Astrocyte (in vitro differentiated cells and primary cell): ENCODE measurements around the gene TTC13. TPM values are rescaled to one million over a fixed set of nuclear protein-coding genes. Genes with fewer than 3 reads are reported as not detected.

ENCODE experiments used
- DNase-seq: peaks from one replicate; pipeline ENCODE4 v3.0.0-alpha.2; 2010; ENCODE audit warnings: low read depth
- FAIRE-seq: peaks from 2 replicates; lab custom pipeline; 2011; peaks lifted over from hg19 to GRCh38; lab: Jason Lieb, UNC
- H2AFZ ChIP-seq: 2 replicates; pipeline ENCODE4 v1.6.0; 2012; ENCODE audit warnings: low read depth, low read length, inconsistent platforms
- H3K27ac ChIP-seq: 2 replicates; pipeline ENCODE4 v1.5.1; 2011; ENCODE audit warnings: low read depth, low read length, inconsistent platforms
- H3K27me3 ChIP-seq: 2 replicates; pipeline ENCODE4 v1.6.0; 2011; ENCODE audit warnings: low read length, inconsistent platforms; ENCODE audit not compliant: insufficient read depth
- H3K36me3 ChIP-seq: 2 replicates; pipeline ENCODE4 v1.5.1; 2011; ENCODE audit warnings: low read length, inconsistent platforms; ENCODE audit not compliant: insufficient read depth
- H3K4me1 ChIP-seq: 2 replicates; pipeline ENCODE4 v1.5.1; 2011; ENCODE audit warnings: low read length, inconsistent platforms; ENCODE audit not compliant: insufficient read depth
- H3K4me2 ChIP-seq: 2 replicates; pipeline ENCODE4 v1.6.0; 2012; ENCODE audit warnings: low read length, inconsistent platforms
- H3K4me3 ChIP-seq: 2 replicates; pipeline ENCODE4 v1.5.1; 2011; ENCODE audit warnings: low read depth, mild to moderate bottlenecking, low read length, inconsistent platforms; ENCODE audit not compliant: insufficient read depth
- H3K79me2 ChIP-seq: 2 replicates; pipeline ENCODE4 v1.6.0; 2012; ENCODE audit warnings: mild to moderate bottlenecking, low read length, inconsistent platforms; ENCODE audit not compliant: insufficient read depth
- H3K9ac ChIP-seq: 2 replicates; pipeline ENCODE4 v1.6.0; 2012; ENCODE audit warnings: mild to moderate bottlenecking, low read length, inconsistent platforms
- H3K9me3 ChIP-seq: 2 replicates; pipeline ENCODE4 v1.5.1; 2012; ENCODE audit warnings: low read depth, mild to moderate bottlenecking, low read length, inconsistent platforms; ENCODE audit not compliant: insufficient read depth
- H4K20me1 ChIP-seq: 2 replicates; pipeline ENCODE4 v1.6.0; 2012; ENCODE audit warnings: low read length, inconsistent platforms; ENCODE audit not compliant: insufficient read depth
- H3K27ac Mint-ChIP-seq: one replicate; pipeline ENCODE4 v1.8.0; 2021; ENCODE audit warnings: mild to moderate bottlenecking, mixed read lengths; ENCODE audit not compliant: unreplicated experiment
- H3K27me3 Mint-ChIP-seq: one replicate; pipeline ENCODE4 v1.8.0; 2021; ENCODE audit warnings: low read depth, mixed read lengths; ENCODE audit not compliant: unreplicated experiment
- H3K36me3 Mint-ChIP-seq: one replicate; pipeline ENCODE4 v1.8.0; 2021; ENCODE audit warnings: low read depth, mixed read lengths; ENCODE audit not compliant: unreplicated experiment
- H3K4me1 Mint-ChIP-seq: one replicate; pipeline ENCODE4 v1.8.0; 2021; ENCODE audit warnings: low read depth, mixed read lengths; ENCODE audit not compliant: unreplicated experiment
- H3K4me3 Mint-ChIP-seq: one replicate; pipeline ENCODE4 v1.8.0; 2021; ENCODE audit warnings: mild to moderate bottlenecking, moderate library complexity, mixed read lengths; ENCODE audit not compliant: unreplicated experiment
- H3K9me3 Mint-ChIP-seq: one replicate; pipeline ENCODE4 v1.8.0; 2021; ENCODE audit warnings: mild to moderate bottlenecking, mixed read lengths; ENCODE audit not compliant: unreplicated experiment
- CTCF ChIP-seq: IDR thresholded peaks from 2 replicates; pipeline ENCODE4 v1.5.1; 2011; ENCODE audit warnings: low read depth, mild to moderate bottlenecking, inconsistent platforms, low read length, moderate library complexity; ENCODE audit not compliant: insufficient read depth
- EZH2 ChIP-seq: IDR thresholded peaks from 2 replicates; pipeline ENCODE4 v1.6.1; 2012; ENCODE audit warnings: mild to moderate bottlenecking, low read length, inconsistent platforms; ENCODE audit not compliant: insufficient read depth
- total RNA-seq: library from RNA; stranded (reverse); gene quantifications from 2 replicates; pipeline ENCODE4 v1.2.1, GENCODE V29; 2021

TTC13 gene
- total RNA-seq, 1 donor from 2014 or later, result 13.0 TPM

DNA sequence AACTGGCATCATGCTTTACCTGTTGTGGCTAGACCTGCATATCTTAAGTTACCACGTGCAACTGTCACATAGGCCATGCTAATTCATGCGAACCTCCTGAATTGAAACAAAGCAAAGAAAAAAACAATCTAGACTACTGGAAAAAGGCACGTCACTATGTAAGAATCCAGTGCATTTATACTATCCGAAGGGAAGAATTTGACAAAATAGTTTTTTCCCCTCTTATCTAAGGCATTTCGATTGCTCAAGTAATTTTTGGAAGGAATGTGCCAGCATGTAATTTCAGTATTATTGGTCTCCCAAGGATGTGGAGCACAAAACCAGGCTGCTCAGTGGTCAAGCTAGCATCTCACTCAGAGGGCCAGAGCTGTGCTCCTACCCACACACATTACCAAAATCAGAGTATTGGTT is 78.8 kb downstream of the TTC13 start:
- FAIRE-seq (peak; percentile 37), DNase-seq (peak; percentile 95)
- no peak overlapping the region for H2AFZ ChIP-seq
- H3K79me2 ChIP-seq, result no peaks in the 10 kb centered on the region
- no peaks in the 10 kb centered on the region for H3K36me3 ChIP-seq
- H3K27me3 ChIP-seq, result no peaks in the 10 kb centered on the region
- peaks cover 8% of the 10 kb centered on the region for H3K36me3 Mint-ChIP-seq
- H3K27ac ChIP-seq, result no peak overlapping the region
- H3K4me2 ChIP-seq, result no peak overlapping the region
- no peaks in the 10 kb centered on the region for H3K27me3 Mint-ChIP-seq
- no peak overlapping the region for H3K4me3 ChIP-seq
- H3K9me3 ChIP-seq, result no peaks in the 10 kb centered on the region
- H3K9ac ChIP-seq, result no peak overlapping the region
- TF ChIP-seq EZH2, result no peak
- no peak for TF ChIP-seq CTCF
- no peak overlapping the region for H3K4me3 Mint-ChIP-seq
- peaks cover 2% of the 10 kb centered on the region for H3K4me1 Mint-ChIP-seq
- H3K27ac Mint-ChIP-seq, result no peak overlapping the region
- peaks cover 5% of the 10 kb centered on the region for H3K4me1 ChIP-seq
- H4K20me1 ChIP-seq, result no peaks in the 10 kb centered on the region
- no peaks in the 10 kb centered on the region for H3K9me3 Mint-ChIP-seq

- no peak for TF ChIP-seq EZH2
- no peak for TF ChIP-seq CTCF
- FAIRE-seq (no peak), DNase-seq (no peak)
- H3K9ac ChIP-seq, result no peak overlapping the region
- peaks cover 3% of the 10 kb centered on the region for H3K36me3 Mint-ChIP-seq
- H3K9me3 Mint-ChIP-seq, result no peaks in the 10 kb centered on the region
- H3K27ac Mint-ChIP-seq, result no peak overlapping the region
- no peaks in the 10 kb centered on the region for H3K27me3 Mint-ChIP-seq
- no peaks in the 10 kb centered on the region for H3K79me2 ChIP-seq
- no peak overlapping the region for H3K4me2 ChIP-seq
- no peaks in the 10 kb centered on the region for H3K27me3 ChIP-seq
- H3K4me1 Mint-ChIP-seq, result peaks cover 5% of the 10 kb centered on the region
- no peak overlapping the region for H3K27ac ChIP-seq
- no peak overlapping the region for H3K4me3 ChIP-seq
- peaks cover 5% of the 10 kb centered on the region for H3K4me1 ChIP-seq
- no peak overlapping the region for H2AFZ ChIP-seq
- no peak overlapping the region for H3K4me3 Mint-ChIP-seq
- H3K36me3 ChIP-seq, result no peaks in the 10 kb centered on the region
- no peaks in the 10 kb centered on the region for H4K20me1 ChIP-seq
- no peaks in the 10 kb centered on the region for H3K9me3 ChIP-seq
Measured at GRCh38 chr1:230898748-230899147, 79.9 kb downstream of the TTC13 start.

DNA sequence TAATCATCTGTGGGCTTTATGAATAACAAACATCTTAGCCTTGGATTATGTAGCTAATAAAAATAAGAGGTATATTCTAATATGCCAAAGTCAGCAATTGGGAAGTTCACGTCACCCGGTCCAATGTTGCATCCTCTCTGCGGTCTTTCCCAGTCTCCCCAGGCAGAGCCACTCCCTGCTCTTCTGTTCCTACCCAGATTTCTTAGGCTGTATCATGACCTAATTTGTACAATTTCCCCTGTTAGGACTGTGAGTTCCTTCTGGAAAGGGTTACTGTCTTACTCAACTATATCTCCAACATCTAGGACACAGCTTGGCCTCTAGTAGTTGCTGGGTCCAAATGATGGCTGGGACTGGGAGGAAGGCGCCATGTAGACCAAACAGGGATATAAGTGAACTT is 80.5 kb downstream of the TTC13 start:
- Mint-ChIP-seq H3K4me3 (no peak overlapping the region), H3K9me3 (no peaks in the 10 kb centered on the region), H3K27ac (no peak overlapping the region), H3K36me3 (peaks cover 1% of the 10 kb centered on the region), H3K4me1 (peaks cover 5% of the 10 kb centered on the region), H3K27me3 (no peaks in the 10 kb centered on the region)
- Histone ChIP-seq H3K9me3 (no peaks in the 10 kb centered on the region), H3K27me3 (no peaks in the 10 kb centered on the region), H4K20me1 (no peaks in the 10 kb centered on the region), H2AFZ (no peak overlapping the region), H3K9ac (no peak overlapping the region), H3K4me3 (no peak overlapping the region), H3K27ac (no peak overlapping the region), H3K36me3 (no peaks in the 10 kb centered on the region), H3K4me1 (peaks cover 5% of the 10 kb centered on the region), H3K79me2 (no peaks in the 10 kb centered on the region), H3K4me2 (no peak overlapping the region)
- TF ChIP-seq CTCF (no peak), EZH2 (no peak)
- FAIRE-seq, result no peak
- DNase-seq, result no peak
